Stomach (tissue), 4 donors: Measurements from ENCODE around the gene AGAP1.

Experiments used
- CTCF ChIP-seq, 7 experiments: fragments of 450-650 bp in 4 of 7; fragments of 200-600 bp in 3 of 7; sonication (generic) in 3 of 7; IDR thresholded peaks; one replicate each; pipeline ENCODE4 v1.5.1; 2016 to 2019; ENCODE audit warnings: antibody characterized with exemption in 7 of 7, control low read depth in 2 of 7, mild to moderate bottlenecking in 1 of 7
- EP300 ChIP-seq: sonication (generic); formaldehyde crosslinking; IDR thresholded peaks from one replicate; pipeline ENCODE4 v1.6.1; 2017; ENCODE audit warnings: antibody characterized with exemption
- POLR2A ChIP-seq, 4 donors: fragments of 450-650 bp; IDR thresholded peaks; one replicate each; pipeline ENCODE4 v1.6.1; 2016; ENCODE audit warnings: antibody characterized with exemption in 4 of 4, control low read depth in 2 of 4, mild to moderate bottlenecking in 1 of 4, moderate library complexity in 1 of 4
- POLR2AphosphoS5 ChIP-seq, 3 donors: sonication (generic); formaldehyde crosslinking; IDR thresholded peaks; one replicate each; pipeline ENCODE4 v1.6.1; 2016; ENCODE audit warnings: antibody characterized with exemption in 3 of 3

GRCh38 chr2:236085211-236085610 lies 591.4 kb downstream of the AGAP1 start:
- TF ChIP-seq CTCF (IDR thresholded peaks at IDR 0.05) (no peak), POLR2A (IDR thresholded peaks at IDR 0.05) (no peak), POLR2AphosphoS5 (IDR thresholded peaks at IDR 0.05) (no peak), EP300 (no peak)
